Stimulated activated naive CD4-positive, alpha-beta T cell (primary cell): ENCODE data around the gene APOBEC3B.
"Not testable (repeated sequence)": the region's sequence is repeated elsewhere in the genome, so short reads cannot be mapped to it uniquely, and the experiment has no call there.

Source experiments
- DNase-seq, 6 experiments: peaks; one replicate each; lab custom pipeline; 2025; lab: John Stamatoyannopoulos, UW

Gene APOBEC3B

DNA sequence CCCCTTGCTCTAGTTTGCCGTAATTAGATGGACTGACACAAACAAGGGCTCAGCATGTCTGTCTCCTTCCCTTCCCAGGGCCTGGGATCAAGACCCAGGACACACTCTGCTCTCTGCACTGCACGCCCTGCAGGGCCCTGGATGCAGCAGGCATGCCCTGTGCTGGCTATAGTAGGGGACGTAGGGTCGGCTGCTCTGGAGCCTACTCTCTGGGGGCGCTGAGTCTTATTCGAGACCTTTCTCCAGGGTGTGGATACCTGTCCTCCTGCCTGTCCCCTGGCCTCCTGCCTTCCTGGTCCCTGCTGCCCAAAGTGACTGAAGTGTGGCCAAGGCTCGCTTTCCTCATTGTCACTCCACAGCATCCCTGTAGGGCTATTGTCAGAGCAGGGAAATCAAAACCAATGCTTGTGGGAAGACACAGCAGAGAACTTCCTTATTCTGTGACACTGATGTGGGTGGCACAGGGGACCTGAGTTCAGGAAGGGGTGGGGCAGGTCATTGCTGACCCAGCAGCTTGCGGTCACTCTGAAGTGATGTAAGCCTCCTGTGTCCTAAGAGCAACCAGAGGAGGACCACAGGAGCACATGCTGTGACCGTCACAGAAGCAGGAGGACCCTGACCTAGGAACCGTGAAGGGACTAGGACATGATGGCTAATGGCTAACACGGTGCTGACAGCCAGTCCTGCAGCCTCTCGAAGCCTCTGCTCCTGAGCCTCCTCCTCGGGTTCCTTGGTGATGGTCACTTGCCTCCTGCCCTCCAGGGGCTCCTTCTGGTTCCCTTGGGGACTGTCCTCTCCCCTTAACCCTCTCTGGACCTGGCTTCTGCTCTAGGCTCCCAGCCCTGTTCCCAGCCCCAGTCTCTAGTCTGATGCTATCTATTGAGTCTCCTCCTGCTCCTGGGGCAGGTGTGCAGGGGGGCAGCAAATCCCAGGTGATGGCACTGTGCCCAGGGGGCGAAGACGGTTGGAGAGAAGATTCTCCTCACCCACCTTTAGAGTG, 14.4 kb upstream of the APOBEC3B start:
- DNase-seq, result no peak

DNA sequence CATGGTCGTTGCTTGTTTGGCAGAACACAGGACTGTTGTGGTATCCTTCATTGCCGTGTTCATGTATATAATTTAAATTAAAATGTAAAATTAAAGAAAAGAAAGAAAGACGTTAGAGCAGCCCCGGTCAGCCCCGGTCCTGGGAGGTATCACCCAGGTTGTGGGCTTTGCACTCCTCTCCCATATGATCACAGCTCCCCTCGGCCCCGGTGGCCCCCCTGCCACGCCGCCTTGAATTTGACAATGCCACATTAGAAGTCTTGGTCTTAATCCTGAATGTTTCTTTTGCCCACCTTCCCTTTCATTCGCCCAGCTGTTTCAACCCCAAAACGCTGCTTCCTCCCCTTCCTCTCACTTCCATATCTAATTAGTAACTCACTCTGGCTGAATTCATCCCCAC, 13.3 kb upstream of the APOBEC3B start:
- no peak for DNase-seq

DNA sequence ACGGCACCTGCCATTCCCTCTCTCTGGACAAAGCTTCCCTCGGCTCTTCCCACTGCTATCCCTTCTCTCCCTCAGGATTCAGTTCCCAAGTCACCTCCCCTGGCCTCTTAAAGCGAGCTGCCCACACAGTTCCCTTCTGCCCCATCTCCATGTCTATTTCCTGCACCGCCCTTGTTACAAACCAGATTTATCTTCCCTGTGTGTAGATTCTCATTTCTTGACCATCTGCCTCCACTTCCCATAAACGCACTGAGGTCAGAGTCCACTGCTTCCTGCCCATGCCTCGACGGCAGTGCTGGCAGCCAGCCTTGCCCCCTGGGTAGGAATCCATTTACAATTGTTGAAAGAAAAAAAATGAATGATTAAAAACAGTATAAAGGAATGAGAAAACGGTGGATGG, 11.6 kb upstream of the APOBEC3B start:
- DNase-seq, result no peak

DNA sequence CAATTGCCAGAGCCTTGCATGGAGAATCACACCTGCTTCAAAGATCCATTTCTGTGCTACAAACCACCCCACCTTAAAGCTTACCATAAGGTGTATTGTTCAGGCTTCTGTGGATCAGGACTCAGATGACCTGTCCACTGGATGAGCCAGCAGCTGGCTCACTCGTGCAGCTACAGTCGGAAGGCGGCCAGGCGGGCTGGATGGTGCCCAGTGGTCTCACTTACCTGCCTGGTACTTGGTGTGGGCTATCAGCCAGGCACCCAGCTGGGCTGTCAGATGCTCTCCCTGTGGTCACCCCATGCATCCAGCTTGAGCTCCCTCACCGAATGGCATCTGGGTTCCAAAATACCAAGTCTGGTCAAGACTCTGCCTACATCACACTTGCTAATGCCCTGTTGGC, 10.9 kb upstream of the APOBEC3B start:
- DNase-seq, result no peak

DNA sequence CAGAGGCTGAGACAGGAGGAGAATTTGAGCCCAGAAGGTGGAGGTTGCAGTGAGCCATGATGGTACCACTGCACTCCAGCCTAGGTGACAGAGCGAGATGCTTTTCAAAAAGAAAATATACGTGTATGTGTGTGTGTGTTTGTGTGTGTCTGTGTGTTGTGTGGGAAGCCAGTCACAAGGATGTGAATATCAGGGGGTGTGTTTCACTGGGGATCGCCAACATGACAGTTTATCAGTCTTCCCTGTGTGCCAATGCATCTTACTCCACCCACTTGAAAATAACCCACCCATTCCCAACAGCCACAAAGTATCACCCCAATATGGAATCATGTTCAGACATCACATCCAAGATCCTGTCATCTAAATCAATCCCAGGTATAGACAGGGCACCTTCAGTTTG, 10.4 kb upstream of the APOBEC3B start:
- no peak for DNase-seq

DNA sequence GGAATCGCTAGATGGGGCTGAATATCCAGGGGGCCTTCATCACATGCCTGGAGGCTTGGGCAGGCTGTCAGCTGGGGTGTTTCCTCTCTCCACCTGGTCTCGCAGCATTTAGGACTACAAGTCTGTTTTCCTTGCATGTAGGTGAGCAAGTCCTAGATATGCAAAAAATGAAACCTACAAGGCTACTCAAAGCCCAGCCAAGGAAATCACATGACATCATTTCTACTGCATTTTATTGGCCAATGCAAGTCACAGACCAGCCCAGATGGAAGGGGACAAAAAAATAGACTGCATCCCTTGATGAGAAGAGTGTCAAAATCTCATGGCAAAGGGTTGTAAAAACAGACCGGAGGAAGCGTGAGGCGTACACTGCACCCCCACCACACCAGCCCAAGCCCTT, 9.6 kb upstream of the APOBEC3B start:
- DNase-seq, result no peak

DNA sequence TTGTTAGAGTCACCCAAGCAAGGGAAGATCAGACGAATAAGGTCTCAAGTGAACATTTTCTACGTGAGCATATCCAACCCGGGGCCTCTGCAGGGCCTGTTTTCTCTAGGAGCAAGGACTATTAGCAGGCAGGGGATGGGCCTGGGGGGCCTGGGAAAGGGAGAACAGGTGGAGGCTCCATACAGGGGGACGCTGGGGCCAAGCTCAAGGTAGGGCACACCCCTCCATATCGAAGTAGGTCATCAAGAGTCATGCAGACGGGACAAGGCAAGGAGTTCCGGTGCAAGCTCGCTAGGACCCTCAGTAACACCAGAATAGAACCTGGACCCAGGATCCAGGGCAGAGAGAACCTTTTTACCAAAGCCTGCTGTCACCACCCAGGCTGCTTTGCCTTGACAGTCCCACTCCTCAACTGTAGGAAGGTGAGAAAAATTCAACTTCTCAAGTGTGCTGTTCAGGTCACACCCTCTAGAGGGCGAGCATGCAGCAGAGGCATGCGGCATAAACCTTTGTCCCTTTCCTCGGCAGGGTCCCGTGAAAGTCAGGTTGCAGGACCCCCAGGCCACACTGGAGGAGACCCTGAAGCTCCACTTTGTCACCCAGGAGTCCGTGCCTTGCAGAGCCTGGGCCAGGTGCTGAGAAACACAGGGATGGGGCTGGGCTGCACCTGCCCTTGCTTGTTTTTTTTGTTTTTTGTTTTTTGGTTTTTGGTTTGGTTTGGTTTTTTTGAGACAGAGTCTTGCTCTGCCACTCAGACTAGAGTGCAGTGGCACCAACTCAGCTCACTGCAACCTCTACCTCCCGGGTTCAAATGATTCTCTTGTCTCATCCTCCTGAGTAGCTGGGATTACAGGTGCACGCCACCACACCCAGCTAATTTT, 8.6 kb upstream of the APOBEC3B start:
- DNase-seq, result peak in 4 of 6 experiments; percentile 10 to 57 (median 20)

DNA sequence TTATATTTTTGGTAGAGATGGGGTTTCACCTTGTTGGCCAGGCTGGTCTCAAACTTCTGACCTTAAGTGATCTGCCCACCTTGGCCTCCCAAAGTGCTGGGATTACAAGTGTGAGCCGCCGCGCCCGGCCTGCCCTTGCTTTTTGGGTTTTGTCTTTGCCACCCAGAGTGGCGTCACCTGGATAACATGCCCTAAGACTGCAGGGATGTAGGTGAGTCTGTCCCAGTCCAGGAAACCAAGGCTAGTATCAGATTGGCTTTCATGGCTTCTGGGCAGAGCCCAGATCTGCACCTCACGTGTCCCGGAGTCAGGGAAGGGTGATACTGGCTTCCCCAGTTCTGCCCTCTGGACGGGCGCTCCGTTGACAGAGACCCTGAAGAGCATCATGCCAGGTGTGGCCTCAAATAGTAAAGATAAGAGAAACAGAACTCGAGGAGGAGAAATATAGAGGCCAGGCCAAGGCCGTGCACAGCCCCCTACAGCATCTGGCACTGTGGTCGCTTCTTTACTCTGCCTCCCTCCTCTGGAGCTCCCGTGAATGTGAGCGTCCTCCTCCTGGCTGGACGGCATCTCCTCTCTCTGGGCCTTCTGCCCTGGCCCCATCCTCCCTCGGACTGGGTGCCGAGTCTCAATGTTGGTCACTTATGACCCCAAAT, 7.8 kb upstream of the APOBEC3B start:
- DNase-seq, result no peak

DNA sequence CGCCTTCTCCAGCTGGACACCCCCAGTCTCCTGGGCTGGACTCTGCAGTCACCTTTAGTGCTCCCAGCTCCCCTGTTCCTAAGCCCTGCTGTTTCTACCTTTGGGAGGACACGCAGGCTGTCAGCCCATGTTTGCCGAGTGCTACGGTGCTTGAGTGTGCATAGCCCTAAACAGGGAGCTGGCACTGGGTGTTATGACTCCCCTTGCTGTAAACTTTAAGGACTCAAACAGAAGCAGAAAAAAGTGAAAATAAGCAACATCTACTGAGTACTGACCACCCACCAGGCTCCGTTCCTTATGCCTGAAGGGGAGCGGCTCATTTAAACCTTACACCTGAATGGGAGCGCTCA, 7.3 kb upstream of the APOBEC3B start:
- DNase-seq, result no peak

DNA sequence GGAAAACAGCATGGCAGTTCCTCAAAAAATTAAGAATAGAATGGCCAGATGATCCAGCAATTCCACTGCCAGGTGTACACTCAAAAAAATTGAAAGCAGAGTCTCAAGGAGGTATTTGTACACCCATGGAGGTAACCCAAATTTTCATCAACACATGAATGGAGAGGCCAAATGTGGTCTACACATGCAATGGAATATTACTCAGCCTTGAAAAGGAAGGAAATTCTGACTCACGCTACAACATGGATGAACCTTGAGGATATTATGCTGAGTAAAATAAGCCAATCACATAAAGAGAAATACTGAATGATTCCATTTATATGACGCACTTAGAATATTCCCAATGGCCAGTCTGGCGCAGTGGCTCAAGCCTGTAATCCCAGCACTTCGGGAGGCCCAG, 4.9 kb upstream of the APOBEC3B start:
- DNase-seq, result not testable (repeated sequence)

DNA sequence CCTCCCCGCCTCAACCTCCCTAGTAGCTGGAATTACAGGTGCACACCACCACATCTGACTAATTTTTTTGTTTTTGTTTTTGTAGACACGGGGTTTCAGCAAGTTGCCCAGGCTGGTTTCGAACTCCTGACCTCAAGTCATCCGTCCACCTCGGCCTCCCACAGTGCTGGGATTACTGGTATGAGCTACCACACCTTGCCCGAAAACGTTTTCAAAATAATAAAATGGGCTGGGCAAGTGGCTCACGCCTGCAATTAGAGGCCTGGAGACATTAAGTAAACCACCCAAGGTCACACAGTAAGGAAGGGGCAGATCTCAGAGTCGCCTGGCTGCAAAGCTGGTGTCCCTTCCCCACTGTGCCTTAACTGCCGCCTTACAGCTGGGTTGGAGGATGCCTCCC, 1.6 kb upstream of the APOBEC3B start:
- DNase-seq, result not testable (repeated sequence)

DNA sequence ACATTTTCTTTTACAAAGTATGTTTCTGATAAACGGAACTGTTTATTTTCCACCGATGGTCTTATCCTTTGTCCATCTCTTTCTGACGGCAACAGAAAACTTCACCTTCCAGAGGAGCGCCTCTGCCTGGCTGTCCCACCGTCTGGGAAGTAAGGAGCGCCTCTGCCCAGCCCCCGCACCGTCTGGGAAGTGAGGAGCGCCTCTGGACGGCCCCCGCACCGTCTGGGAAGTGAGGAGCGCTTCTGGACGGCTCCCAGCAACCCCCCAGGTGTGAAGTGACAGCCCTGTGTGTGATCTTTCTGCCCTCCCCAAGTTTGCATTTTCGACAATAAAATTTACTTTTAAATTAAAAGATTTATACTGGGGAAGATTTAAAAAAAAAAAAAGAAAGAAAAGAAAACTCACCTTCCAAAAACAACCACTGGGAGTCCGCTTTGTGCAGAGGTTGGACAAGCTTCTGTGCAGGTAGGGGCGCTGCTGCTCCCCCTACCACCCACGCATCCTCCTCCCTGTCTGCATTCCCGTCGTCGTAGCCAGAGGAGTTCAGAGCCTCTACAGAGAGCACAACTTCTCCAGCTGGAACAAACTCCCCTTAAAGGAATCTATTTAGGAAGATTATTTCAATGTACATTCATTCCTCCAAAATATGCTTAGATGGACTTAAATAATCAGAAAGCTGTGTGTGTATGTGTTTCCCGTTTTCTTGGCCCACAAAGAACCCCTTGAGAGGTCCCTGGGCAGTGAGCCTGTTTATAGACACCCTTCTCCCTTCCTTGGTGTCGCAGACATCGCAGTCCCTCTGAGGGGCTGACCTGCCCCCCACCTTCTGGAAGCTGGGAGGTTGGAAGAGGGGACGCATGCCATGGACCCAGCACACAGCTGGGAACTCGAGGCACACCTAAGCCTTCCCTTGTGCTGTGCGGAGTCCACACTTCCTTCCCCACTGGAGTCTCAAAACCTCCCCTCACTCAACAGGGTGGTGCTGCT, 849 bp upstream of the APOBEC3B start:
- DNase-seq, result peak in 2 of 6 experiments; percentile 6 to 36

DNA sequence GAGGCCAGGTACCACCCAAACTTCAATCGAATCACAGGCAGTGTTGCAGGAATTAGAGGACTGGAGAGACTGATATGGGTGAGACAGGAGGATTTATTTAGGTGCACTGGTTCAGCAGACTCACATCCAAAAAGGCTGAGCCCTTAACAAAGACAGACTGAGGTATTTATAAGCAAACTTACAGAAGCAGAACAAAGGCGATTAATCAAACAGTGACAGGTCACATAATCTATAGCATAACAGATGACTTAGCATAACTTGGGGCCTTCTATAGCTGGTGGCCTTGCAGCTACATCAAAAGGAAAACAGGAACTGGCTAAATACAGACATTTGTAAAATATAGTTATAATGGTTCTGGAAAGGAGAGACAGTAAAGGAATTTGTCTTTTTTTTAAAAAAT, 2.1 kb downstream of the APOBEC3B start:
- DNase-seq, result no peak

DNA sequence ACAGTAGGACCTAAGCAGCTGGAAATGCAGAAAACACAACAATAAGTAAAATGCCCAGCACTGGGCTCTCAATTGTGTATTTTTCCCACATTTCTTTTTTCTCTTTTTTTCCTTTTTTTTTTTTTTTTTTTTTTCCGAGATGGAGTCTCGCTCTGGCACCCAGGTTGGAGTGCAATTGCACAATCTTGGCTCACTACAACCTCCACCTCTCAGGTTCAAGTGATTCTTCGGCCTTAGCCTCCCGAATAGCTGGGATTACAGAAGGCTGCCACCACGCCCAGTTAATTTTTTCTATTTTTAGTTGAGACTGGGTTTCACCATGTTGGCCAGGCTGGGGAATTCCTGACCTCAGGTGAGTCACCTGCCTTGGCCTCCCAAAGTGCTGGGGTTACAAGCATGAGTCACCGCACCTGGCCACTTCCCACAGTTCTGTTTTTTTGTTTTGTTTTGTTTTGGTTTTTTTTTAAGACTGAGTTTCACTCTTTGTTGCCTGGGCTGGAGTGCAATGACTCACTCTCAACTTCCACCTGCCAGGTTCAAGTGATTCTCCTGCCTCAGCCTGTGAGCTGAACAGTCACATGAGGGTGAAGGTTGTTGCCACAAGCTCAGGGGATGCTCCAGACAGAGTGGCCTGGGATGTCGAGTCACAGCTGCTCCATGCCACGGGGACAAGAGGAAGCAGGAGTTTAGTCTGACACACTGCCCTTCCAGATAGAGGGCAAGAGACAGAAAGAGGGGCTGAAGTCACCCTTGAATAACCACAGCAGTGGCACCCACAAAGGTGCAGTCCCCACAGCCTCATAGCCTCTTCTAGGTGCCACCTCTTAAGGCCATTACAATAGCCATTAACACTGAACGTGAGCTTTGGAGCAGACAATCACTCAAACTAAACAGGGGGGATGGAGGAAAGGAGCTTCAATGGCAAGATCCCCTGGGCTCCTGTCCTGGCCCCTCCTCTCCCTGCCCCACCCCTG, 2.9 kb downstream of the APOBEC3B start:
- peak in 2 of 6 experiments; percentile 10 to 16 for DNase-seq

DNA sequence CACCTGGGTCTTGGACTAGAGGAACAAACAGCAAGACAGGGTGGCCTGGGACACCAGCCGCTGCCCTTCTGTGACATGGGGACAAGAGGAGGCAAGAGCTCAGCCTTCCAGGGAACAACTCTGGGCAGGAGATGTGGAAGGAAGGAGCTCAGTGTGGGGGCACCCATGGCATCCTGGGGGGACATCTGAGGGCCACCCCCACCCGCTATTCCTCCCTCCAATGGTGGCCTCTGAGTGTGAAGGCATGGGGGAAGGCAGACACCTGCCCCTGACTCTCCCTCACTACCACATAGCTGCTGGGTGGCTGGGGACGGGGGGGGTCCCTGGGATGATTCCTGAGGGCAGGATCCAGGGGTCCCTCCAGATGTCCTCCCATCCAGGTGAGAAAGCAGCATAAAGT, 4.5 kb downstream of the APOBEC3B start:
- no peak for DNase-seq

DNA sequence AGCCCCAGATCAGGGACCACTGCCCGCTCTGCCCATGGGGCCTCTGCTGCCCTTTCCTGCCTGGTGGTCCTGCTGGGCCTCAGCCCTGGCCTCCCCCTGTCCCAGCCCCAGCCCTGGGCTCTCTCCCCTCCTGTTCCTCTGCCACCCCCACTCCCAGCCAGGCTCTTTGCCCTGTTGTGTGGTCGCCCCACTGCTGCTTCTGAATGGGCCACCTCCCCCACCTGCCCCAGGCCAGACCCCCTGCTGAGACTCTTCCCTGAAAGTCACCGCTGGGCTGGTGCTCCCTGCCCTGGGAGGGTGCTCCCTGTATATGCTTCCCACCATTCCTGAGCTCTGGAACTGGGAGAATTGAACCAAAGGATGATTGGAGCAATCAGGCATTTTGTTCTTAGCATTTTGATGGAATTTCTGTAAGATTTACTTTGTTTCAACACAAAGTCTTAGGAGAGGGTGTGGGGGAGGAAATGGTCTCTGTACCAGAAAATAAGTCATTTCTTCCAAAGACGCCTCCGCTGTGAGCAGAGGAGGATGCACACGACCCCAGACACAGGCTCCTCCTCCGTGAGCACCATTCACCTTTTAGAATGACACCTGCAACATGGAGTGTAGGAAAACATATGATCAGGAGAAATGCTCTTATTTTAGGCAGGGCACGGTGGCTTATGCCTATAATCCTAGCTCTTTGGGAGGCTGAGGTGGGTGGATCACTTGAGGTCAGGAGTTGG, 5.2 kb downstream of the APOBEC3B start:
- no peak for DNase-seq

DNA sequence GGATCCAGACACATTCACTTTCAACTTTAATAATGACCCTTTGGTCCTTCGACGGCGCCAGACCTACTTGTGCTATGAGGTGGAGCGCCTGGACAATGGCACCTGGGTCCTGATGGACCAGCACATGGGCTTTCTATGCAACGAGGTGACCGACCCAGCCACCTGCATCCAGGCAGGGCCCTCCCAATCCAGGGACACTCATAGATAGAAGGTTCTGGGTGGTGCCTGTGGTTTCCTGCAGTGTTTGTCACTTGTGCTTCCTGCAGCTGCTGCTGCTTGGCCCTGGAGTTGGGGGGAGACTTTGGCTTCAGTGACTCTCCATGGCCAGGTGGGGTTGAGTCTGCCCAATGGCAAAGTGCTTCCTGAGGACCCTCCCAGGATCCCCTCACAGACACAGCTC, 7.3 kb downstream of the APOBEC3B start:
- no peak for DNase-seq

DNA sequence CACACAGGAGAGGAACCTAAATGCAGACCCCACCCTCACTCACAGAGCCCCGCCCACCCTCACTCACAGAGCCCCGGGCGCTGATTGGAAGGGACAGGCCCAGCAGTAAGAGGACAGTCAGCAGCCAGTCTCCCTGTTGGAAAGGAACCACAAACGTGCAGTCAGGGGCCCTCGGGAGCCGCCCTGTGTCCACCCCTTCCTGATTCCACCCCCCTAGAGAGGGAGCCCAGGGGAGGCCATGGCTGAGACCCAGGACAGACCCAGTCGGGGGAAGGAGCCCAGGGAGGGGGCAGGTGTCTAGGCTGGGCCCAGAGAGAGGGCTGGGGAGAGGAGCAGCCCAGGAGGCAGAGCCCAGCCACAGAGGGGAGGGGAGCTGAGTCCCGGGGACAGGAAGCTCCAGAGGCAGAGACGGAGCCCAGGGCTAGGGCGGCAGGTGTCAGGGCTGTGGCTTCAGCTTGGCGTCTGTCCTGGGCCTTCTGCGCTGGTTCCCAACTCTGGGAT, 10.8 kb downstream of the APOBEC3B start:
- DNase-seq, result not testable (repeated sequence)

DNA sequence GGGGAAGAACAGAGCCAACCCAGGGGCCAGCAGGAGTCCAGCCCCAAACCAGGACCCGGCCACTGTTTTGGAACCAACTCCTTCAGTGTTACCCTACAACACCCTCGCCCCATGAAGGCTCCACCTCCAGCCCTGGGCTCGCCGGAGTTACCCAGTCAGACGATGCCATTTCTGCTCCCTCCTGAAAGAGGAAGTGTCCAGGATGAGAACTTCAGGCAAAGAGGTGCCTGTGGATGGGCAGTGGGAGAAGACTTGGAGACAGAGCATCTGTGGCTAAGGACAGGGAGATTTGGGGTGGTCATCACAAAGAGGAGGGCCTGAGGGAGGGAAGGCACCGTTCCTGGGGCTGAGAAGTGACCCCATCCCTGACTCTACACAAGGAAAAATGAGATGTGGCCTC, 14.0 kb downstream of the APOBEC3B start:
- DNase-seq, result no peak
